WERI-Rb-1 (cell line): Measurements from ENCODE around the gene HLA-G.
A peak's percentile ranks its signal among the peaks of the same experiment; 100 is the strongest.

ENCODE experiments used
- DNase-seq: peaks from one replicate; pipeline ENCODE4 v3.0.0-alpha.2; 2020
- H3K27ac ChIP-seq: fragments of 250-450 bp; sonication (Bioruptor Pico); 2 replicates; pipeline ENCODE4 v1.5.1; 2020; ENCODE audit warnings: mild to moderate bottlenecking, moderate library complexity
- H3K27me3 ChIP-seq: fragments of 250-450 bp; sonication (Bioruptor Pico); 2 replicates; pipeline ENCODE4 v1.5.1; 2021; ENCODE audit warnings: mild to moderate bottlenecking, low read depth, moderate library complexity; ENCODE audit not compliant: insufficient read depth, severe bottlenecking
- H3K36me3 ChIP-seq: fragments of 250-450 bp; sonication (Bioruptor Pico); 2 replicates; pipeline ENCODE4 v1.5.1; 2020; ENCODE audit warnings: mild to moderate bottlenecking, moderate library complexity
- H3K4me3 ChIP-seq: 2 replicates; pipeline ENCODE4 v1.5.1; 2011; ENCODE audit warnings: low read depth, mild to moderate bottlenecking, control low read depth, low read length
- H3K9me3 ChIP-seq: fragments of 250-450 bp; sonication (Bioruptor Pico); 2 replicates; pipeline ENCODE4 v1.5.1; 2021; ENCODE audit warnings: mild to moderate bottlenecking, moderate library complexity; ENCODE audit not compliant: severe bottlenecking
- CTCF ChIP-seq: IDR thresholded peaks from 2 replicates; pipeline ENCODE4 v1.5.1; 2011; ENCODE audit warnings: low read depth, mild to moderate bottlenecking, control low read depth, inconsistent platforms, low read length

Gene HLA-G

DNA sequence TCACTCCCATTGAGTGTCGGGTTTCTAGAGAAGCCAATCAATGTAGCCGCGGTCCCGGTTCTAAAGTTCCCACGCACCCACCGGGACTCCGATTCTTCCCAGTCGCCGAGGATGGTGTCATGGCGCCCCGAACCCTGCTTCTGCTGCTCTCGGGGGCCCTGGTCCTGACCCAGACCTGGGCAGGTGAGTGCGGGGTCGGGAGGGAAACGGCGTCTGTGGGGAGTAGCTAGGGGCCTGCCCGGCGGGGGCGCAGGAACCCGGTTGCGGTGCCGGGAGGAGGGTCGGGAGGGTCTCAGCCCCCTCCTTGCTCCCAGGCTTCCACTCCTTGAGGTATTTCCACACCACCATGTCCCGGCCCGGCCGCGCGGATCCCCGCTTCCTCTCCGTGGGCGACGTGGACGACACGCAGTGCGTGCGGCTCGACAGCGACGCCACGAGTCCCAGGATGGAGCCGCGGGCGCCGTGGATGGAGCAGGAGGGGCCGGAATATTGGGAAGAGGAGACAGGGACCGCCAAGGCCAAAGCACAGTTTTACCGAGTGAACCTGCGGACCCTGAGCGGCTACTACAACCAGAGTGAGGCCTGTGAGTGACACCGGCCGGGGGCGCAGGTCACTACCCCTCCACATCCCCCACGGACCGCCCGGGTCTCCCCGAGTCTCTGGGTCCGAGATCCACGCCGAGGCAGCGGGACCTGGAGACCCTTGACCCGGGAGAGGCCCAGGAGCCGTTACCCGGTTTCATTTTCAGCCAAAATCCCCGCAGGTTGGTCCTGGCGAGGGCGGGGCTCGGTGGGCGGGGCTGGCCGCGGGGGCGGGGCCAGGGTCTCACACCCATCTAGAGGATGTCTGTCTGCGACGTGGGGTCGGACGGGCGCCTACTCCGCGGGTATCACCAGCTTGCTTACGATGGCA, 35.2 kb upstream of the HLA-G start:
- Histone ChIP-seq H3K27ac (no peak overlapping the region), H3K27me3 (no peaks in the 10 kb centered on the region), H3K36me3 (no peaks in the 10 kb centered on the region), H3K9me3 (no peaks in the 10 kb centered on the region), H3K4me3 (no peak overlapping the region)
- no peak for TF ChIP-seq CTCF
- no peak for DNase-seq

- no peak overlapping the region for H3K4me3 ChIP-seq
Observed at GRCh38 chr6:29793036-29793356, 34.6 kb upstream of the HLA-G start.

GRCh38 chr6:29793796-29794195, 33.8 kb upstream of the HLA-G start:
- no peak overlapping the region for H3K4me3 ChIP-seq
- no peaks in the 10 kb centered on the region for H3K9me3 ChIP-seq
- no peaks in the 10 kb centered on the region for H3K27me3 ChIP-seq
- H3K27ac ChIP-seq: no peak overlapping the region
- no peak for DNase-seq
- no peaks in the 10 kb centered on the region for H3K36me3 ChIP-seq
- no peak for TF ChIP-seq CTCF

More at GRCh38 chr6:29793036-29793356, 34.6 kb upstream of the HLA-G start:
- H3K27me3 ChIP-seq: no peaks in the 10 kb centered on the region
- no peaks in the 10 kb centered on the region for H3K9me3 ChIP-seq
- no peak for TF ChIP-seq CTCF
- no peak overlapping the region for H3K27ac ChIP-seq
- DNase-seq: no peak
- no peaks in the 10 kb centered on the region for H3K36me3 ChIP-seq

DNA sequence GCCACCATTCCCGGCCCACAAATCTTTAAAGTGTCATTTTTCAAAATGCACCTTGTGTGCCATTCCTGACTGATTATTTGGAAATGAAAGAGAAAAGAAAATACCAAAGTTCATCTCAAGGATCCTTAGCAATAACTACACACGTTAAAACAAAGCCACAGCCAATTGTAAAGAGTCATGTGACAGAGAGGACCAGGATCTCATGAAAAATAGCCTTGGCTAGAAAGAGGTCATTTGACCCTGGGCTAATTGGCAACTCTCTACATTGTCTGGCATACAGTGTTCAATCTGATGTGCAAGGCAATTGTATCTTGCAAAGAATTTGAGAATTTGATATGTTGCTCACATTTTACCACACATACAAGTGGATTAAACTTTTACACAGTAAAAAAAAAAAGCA, 31.6 kb upstream of the HLA-G start:
- no peaks in the 10 kb centered on the region for H3K27me3 ChIP-seq
- H3K9me3 ChIP-seq: no peaks in the 10 kb centered on the region
- H3K27ac ChIP-seq: no peak overlapping the region
- no peak overlapping the region for H3K4me3 ChIP-seq
- no peak for DNase-seq
- H3K36me3 ChIP-seq: no peaks in the 10 kb centered on the region
- TF ChIP-seq CTCF: no peak

GRCh38 chr6:29797135-29797534, 30.5 kb upstream of the HLA-G start:
- peak; percentile 40 for DNase-seq
- Histone ChIP-seq H3K36me3 (no peaks in the 10 kb centered on the region), H3K27ac (peak overlapping the region; percentile 52), H3K9me3 (no peaks in the 10 kb centered on the region), H3K27me3 (no peaks in the 10 kb centered on the region), H3K4me3 (no peak overlapping the region)
- TF ChIP-seq CTCF: no peak

DNA sequence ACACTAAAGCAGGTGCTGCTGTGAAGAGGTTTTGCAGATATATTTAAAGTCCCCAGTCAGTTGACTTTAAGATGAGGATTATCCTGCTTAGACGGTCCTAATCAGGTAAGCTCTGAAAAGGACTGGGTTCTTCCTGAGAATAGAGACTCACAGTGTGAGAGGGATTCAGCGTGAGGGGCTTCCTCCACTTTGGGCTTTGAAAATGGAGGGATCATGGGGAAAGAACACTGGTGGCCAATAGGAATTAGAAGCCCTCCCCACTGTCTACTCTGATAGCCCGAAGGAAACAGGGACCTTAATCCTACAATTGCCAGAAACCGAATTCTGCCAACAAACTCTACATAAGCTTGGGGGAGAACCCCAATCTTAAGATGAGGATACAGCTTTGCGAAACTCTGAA, 29.7 kb upstream of the HLA-G start:
- peak overlapping the region; percentile 52 for H3K27ac ChIP-seq
- H3K9me3 ChIP-seq: no peaks in the 10 kb centered on the region
- DNase-seq: peak; percentile 79
- no peaks in the 10 kb centered on the region for H3K27me3 ChIP-seq
- H3K36me3 ChIP-seq: no peaks in the 10 kb centered on the region
- no peak overlapping the region for H3K4me3 ChIP-seq
- TF ChIP-seq CTCF: no peak
